Measurements from ENCODE around the gene PHYH. TPM values are rescaled to one million over a fixed set of nuclear protein-coding genes. Genes with fewer than 3 reads are reported as not detected.

The PHYH gene
- total RNA-seq, 1 experiment from 2014 or later = 22.5 TPM

DNA sequence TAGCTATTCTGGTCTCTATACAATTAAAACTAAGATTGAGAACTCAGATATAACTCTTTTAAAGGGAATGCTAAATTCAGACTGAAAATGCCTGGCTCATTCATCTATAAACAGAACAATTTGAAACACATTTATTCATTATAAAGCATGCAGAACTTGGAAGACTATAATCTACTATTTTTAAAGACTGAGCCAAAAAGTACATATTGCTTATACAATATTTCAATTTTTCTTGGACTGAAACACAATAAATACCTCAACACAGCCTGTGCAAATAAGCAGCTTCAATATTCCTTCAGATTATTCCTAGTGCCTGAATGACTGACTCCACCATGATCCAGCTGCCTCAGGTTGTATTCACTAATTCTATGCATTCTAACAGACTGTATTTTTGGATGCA lies 15.5 kb upstream of the PHYH start:
- POLR2A ChIA-PET = interaction anchor here (1.2 to 2.9 kb wide), 2 partner anchors 29 to 34 kb away, joined by 3 to 12 read pairs; no protein-coding TSS in a partner anchor
- peaks cover 19% of the 10 kb centered on the region for H3K36me3 Mint-ChIP-seq
- DNase-seq (ENCODE audit: low spot score) (no peak), ATAC-seq (no peak)
- H3K27me3 Mint-ChIP-seq (ENCODE audit: low read depth) = no peaks in the 10 kb centered on the region
- no peaks in the 10 kb centered on the region for H3K9me3 Mint-ChIP-seq
- H3K27ac Mint-ChIP-seq = no peak overlapping the region; the same call in 1 of the 2 replicates
- H3K4me1 Mint-ChIP-seq = peaks cover 20% of the 10 kb centered on the region
- no peak for TF ChIP-seq TP53 (CRISPR knock-in tag; IDR thresholded peaks at IDR 0.05)
- TF ChIP-seq, protein P1, sequence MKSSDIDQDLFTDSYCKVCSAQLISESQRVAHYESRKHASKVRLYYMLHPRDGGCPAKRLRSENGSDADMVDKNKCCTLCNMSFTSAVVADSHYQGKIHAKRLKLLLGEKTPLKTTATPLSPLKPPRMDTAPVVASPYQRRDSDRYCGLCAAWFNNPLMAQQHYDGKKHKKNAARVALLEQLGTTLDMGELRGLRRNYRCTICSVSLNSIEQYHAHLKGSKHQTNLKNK (CRISPR knock-in tag; IDR thresholded peaks at IDR 0.05) = peak; percentile 44
- CTCF ChIA-PET = interaction anchor here (1.4 to 3.2 kb wide), 2 partner anchors 13 to 37 kb away, joined by 12 to 13 read pairs; no protein-coding TSS in a partner anchor
- H3K4me3 Mint-ChIP-seq = no peak overlapping the region

DNA sequence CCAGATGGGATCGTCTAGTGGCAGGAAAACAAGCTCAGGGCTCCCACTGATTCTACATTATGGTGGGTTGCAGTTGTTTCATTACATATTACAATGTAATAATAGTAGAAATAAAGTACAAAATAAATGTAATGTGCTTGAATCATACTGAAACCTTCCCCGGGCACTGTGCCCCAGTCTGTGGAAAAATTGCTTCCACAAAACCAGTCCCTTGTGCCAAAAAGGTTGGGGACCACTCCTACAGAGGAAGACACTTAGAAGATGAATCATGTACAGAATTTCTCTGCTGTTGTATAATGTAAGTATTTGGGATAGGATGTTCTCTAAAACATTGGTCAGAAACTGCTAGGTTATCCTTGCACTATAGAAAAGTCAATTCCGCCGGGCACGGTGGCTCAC lies 11.3 kb upstream of the PHYH start:
- TF ChIP-seq ETV6 (CRISPR knock-in tag; IDR thresholded peaks at IDR 0.05) = no peak
- TF ChIP-seq, protein P2, sequence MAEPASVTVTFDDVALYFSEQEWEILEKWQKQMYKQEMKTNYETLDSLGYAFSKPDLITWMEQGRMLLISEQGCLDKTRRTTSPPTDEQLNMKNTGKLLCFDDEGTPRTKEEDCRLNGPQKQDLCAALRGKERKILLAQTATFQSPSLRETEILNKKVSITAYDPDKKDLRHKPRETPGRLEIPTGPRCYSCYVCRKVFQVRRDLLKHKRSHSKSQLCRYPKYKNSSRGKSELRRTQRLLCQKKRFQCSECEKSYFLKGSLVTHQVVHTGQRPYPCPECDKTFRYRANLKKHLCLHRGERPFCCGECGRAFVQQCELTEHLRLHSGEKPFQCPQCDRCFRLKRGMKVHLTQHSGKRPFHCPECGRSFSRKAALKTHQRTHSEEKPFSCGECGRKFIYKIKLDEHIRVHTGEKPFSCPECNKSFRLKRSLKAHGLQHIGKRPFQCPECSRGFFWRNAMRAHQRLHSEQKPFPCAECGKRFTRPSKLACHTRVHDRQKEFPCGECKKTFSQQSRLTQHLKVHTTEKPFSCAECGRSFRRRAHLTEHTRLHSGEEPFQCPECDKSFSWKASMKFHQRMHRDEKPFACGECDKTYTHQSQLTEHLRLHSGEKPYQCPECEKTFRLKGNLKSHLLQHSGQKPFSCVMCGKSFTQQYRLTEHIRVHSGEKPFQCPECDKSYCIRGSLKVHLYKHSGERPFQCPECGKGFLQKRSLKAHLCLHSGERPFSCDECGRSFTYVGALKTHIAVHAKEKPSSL (CRISPR knock-in tag; conservative IDR thresholded peaks at IDR 0.05) = no peak
- no peaks in the 10 kb centered on the region for H3K27me3 Mint-ChIP-seq (ENCODE audit: low read depth)
- ATAC-seq (no peak), DNase-seq (ENCODE audit: low spot score) (no peak)
- no peak overlapping the region for H3K27ac Mint-ChIP-seq
- no peak overlapping the region for H3K4me3 Mint-ChIP-seq
- no peaks in the 10 kb centered on the region for H3K9me3 Mint-ChIP-seq
- CTCF ChIA-PET = interaction anchor here (2.0 kb wide), 1 partner anchor 9 kb away, joined by 10 read pairs; no protein-coding TSS in a partner anchor
- H3K4me1 Mint-ChIP-seq = peaks cover 12% of the 10 kb centered on the region
- POLR2A ChIA-PET = no interaction called here
- H3K36me3 Mint-ChIP-seq = no peaks in the 10 kb centered on the region

DNA sequence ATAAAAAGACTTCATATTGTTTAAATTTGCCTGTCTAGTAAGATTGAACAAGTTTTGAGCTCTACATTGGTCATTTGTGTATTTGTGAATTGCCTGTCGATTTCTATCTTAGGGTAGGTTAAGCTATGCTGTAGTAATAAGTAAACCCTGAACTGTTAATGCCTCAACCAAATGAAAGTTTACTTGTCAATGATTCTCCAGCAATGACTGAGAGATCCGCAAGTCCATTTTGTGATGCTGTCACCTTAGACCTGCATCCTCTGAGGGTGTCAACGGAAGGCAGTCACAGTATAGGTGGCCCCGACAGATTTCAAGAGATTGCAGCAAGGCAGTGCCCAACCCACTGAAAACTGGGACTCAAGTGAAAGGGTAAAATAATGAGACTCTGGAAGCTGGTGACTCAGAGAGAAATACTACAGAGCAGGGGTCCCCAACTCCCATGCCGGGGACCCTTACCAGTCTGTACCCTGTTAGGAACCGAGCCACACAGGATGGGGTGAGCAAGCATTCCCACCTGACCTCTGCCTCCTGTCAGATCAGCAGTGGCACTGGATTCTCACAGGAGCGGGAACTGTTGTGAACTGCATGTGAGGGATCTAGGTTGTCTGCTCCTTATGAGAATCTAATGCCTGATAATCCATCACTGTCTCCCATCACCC lies 10.8 kb upstream of the PHYH start:
- ChIA-PET CTCF (interaction anchor here (2.0 kb wide), 1 partner anchor 8 kb away, joined by 10 read pairs; no protein-coding TSS in a partner anchor), POLR2A (no interaction called here)
- no peaks in the 10 kb centered on the region for H3K36me3 Mint-ChIP-seq
- H3K27me3 Mint-ChIP-seq (ENCODE audit: low read depth) = no peaks in the 10 kb centered on the region
- DNase-seq (ENCODE audit: low spot score) (no peak), ATAC-seq (no peak)
- no peak overlapping the region for H3K4me3 Mint-ChIP-seq
- H3K9me3 Mint-ChIP-seq = no peaks in the 10 kb centered on the region
- TF ChIP-seq GABPB1 (CRISPR knock-in tag; IDR thresholded peaks at IDR 0.05) (0 out of 2 replicates have a peak, but pooled peaks have one; percentile 36), MXD4 (CRISPR knock-in tag; IDR thresholded peaks at IDR 0.05; ENCODE audit: borderline replicate concordance) (no peak)
- TF ChIP-seq, protein P3, sequence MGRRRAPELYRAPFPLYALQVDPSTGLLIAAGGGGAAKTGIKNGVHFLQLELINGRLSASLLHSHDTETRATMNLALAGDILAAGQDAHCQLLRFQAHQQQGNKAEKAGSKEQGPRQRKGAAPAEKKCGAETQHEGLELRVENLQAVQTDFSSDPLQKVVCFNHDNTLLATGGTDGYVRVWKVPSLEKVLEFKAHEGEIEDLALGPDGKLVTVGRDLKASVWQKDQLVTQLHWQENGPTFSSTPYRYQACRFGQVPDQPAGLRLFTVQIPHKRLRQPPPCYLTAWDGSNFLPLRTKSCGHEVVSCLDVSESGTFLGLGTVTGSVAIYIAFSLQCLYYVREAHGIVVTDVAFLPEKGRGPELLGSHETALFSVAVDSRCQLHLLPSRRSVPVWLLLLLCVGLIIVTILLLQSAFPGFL (CRISPR knock-in tag; IDR thresholded peaks at IDR 0.05; ENCODE audit: borderline replicate concordance) = no peak
- H3K4me1 Mint-ChIP-seq = peaks cover 8% of the 10 kb centered on the region
- peak overlapping the region; percentile 25; the same call in 1 of the 2 replicates for H3K27ac Mint-ChIP-seq

DNA sequence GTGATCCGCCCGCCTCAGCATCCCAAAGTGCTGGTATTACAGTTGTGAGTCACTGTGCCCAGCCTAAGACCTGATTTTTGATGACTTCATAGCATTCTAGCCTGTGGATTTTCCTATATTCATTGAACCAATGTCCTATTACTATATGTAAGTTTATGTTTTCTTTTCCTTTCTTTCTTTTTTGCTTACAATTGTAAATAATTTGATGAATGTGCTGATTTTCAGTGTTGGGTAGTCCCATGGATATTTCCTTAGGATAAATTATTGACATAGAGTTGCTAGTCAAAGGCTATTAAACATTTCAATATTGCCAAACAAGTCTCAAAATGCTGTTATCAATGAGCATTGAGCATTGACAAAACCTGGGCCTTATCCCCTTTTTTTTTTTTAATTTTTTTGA lies 9.9 kb upstream of the PHYH start:
- CTCF ChIA-PET = interaction anchor here (2.0 kb wide), 1 partner anchor 8 kb away, joined by 10 read pairs; no protein-coding TSS in a partner anchor
- Mint-ChIP-seq H3K27ac (no peak overlapping the region), H3K27me3 (ENCODE audit: low read depth) (no peaks in the 10 kb centered on the region), H3K4me3 (no peak overlapping the region), H3K9me3 (no peaks in the 10 kb centered on the region), H3K4me1 (peaks cover 2% of the 10 kb centered on the region), H3K36me3 (no peaks in the 10 kb centered on the region)
- POLR2A ChIA-PET = no interaction called here
- DNase-seq (ENCODE audit: low spot score) (no peak), ATAC-seq (no peak)
- TF ChIP-seq CBFB (CRISPR knock-in tag; IDR thresholded peaks at IDR 0.05; ENCODE audit: low read depth) (no peak), CREM (CRISPR knock-in tag; IDR thresholded peaks at IDR 0.05) (no peak), ZNF263 (CRISPR knock-in tag; IDR thresholded peaks at IDR 0.05; ENCODE audit: low read depth) (no peak), HMGA2 (CRISPR knock-in tag; IDR thresholded peaks at IDR 0.05) (no peak), NR1H2 (CRISPR knock-in tag; IDR thresholded peaks at IDR 0.05) (no peak), NFE2L1 (CRISPR knock-in tag; IDR thresholded peaks at IDR 0.05) (no peak)
- TF ChIP-seq, protein P4, sequence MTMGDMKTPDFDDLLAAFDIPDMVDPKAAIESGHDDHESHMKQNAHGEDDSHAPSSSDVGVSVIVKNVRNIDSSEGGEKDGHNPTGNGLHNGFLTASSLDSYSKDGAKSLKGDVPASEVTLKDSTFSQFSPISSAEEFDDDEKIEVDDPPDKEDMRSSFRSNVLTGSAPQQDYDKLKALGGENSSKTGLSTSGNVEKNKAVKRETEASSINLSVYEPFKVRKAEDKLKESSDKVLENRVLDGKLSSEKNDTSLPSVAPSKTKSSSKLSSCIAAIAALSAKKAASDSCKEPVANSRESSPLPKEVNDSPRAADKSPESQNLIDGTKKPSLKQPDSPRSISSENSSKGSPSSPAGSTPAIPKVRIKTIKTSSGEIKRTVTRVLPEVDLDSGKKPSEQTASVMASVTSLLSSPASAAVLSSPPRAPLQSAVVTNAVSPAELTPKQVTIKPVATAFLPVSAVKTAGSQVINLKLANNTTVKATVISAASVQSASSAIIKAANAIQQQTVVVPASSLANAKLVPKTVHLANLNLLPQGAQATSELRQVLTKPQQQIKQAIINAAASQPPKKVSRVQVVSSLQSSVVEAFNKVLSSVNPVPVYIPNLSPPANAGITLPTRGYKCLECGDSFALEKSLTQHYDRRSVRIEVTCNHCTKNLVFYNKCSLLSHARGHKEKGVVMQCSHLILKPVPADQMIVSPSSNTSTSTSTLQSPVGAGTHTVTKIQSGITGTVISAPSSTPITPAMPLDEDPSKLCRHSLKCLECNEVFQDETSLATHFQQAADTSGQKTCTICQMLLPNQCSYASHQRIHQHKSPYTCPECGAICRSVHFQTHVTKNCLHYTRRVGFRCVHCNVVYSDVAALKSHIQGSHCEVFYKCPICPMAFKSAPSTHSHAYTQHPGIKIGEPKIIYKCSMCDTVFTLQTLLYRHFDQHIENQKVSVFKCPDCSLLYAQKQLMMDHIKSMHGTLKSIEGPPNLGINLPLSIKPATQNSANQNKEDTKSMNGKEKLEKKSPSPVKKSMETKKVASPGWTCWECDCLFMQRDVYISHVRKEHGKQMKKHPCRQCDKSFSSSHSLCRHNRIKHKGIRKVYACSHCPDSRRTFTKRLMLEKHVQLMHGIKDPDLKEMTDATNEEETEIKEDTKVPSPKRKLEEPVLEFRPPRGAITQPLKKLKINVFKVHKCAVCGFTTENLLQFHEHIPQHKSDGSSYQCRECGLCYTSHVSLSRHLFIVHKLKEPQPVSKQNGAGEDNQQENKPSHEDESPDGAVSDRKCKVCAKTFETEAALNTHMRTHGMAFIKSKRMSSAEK (CRISPR knock-in tag; IDR thresholded peaks at IDR 0.05; ENCODE audit: borderline replicate concordance) = no peak
- TF ChIP-seq, protein P5, sequence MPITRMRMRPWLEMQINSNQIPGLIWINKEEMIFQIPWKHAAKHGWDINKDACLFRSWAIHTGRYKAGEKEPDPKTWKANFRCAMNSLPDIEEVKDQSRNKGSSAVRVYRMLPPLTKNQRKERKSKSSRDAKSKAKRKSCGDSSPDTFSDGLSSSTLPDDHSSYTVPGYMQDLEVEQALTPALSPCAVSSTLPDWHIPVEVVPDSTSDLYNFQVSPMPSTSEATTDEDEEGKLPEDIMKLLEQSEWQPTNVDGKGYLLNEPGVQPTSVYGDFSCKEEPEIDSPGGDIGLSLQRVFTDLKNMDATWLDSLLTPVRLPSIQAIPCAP (CRISPR knock-in tag; IDR thresholded peaks at IDR 0.05) = no peak
- TF ChIP-seq, protein P6, sequence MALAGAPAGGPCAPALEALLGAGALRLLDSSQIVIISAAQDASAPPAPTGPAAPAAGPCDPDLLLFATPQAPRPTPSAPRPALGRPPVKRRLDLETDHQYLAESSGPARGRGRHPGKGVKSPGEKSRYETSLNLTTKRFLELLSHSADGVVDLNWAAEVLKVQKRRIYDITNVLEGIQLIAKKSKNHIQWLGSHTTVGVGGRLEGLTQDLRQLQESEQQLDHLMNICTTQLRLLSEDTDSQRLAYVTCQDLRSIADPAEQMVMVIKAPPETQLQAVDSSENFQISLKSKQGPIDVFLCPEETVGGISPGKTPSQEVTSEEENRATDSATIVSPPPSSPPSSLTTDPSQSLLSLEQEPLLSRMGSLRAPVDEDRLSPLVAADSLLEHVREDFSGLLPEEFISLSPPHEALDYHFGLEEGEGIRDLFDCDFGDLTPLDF (CRISPR knock-in tag; IDR thresholded peaks at IDR 0.05) = no peak

Data from WTC11 (cell line).